GM18511 (cell line): ENCODE results near the gene TNFRSF1A.
"Not testable (repeated sequence)": the region's sequence is repeated elsewhere in the genome, so short reads cannot be mapped to it uniquely, and the experiment has no call there.

Experiments used
- ATAC-seq: cut with Tn5 transposase; IDR thresholded peaks from one replicate; pipeline ENCODE4 v1.9.1; 2021; ENCODE audit warnings: mild to moderate bottlenecking, moderate library complexity; ENCODE audit not compliant: unreplicated experiment

TNFRSF1A gene

DNA sequence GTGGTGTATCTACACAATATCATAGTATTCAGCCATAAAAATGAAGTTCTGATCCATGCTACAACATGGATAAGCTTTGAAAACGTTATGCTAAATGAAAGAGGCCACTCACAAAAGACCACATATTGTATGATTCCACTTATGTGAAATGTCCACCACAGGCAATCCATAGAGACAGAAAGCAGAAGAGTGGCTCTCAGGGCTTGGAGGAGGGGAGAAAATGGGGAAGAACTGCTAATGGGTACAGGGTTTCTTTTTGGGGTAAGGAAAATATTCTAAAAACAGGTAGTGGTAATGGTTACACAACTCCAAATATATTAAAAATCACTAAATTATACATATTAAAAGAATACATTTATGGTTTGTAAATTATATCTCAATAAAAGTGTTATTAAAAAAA, 17.0 kb upstream of the TNFRSF1A start:
- no peak for ATAC-seq

DNA sequence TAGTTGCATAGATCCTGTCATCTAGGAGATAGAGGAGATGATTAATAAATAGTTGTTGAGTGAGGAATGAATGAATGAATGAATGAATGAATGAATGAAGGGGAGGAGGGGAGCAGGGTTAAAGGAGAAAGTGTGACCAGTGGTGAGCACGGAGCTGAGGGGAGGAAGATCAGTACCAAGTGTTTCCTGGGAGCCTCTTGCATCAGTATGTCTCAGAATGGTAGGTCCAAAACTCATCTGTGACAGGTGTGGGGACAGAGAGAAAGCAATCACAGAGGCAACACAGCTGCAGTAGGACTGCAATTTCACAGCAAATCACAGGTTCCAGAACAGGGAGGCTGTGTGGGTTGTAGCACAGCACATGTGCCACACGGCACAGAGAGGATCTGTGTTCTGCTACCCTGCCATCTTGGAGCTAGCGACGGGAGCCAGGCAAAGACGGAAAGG, 14.5 kb upstream of the TNFRSF1A start:
- ATAC-seq = no peak

DNA sequence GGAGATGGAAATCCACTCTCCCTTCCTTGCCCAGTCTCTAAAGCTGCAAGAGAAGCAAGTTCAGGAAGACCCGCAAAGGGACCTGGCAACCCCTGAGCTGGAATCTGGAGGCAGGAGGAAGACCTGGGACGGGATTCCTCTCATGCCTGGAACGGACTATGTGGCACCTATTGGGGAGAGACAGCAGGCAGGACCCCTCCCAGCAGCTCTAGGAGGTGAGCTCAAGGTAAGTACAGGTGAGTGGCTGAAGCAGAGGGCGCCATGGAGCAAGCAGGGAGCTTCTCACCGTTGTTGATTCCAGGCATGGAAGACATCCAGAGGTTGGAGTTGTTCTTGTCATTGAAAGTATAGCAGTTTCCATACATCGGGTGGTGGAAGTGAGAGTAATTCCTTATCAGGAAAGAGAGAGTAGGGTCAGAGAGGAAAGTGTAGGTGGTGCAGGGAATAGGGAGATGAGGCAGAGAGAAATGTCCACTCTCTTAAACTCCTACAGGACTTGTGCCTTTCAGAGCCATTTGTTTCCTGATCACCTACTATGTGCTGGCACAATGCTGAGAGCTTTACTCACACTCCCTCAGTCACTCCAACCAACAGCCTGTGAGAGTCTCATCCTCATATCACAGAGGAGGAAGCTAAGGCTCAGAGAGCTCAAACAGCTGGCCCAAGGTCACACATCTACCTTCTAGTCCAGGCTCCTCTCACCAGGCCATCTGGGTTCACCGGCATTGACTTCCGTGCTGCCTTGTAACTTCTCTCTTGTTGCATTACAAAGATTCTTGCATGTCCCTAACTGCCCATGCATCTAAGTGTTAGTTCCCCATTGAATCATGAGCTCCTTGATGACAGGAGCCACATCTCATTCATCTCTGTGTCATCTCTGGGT, 13.9 kb upstream of the TNFRSF1A start:
- no peak for ATAC-seq

DNA sequence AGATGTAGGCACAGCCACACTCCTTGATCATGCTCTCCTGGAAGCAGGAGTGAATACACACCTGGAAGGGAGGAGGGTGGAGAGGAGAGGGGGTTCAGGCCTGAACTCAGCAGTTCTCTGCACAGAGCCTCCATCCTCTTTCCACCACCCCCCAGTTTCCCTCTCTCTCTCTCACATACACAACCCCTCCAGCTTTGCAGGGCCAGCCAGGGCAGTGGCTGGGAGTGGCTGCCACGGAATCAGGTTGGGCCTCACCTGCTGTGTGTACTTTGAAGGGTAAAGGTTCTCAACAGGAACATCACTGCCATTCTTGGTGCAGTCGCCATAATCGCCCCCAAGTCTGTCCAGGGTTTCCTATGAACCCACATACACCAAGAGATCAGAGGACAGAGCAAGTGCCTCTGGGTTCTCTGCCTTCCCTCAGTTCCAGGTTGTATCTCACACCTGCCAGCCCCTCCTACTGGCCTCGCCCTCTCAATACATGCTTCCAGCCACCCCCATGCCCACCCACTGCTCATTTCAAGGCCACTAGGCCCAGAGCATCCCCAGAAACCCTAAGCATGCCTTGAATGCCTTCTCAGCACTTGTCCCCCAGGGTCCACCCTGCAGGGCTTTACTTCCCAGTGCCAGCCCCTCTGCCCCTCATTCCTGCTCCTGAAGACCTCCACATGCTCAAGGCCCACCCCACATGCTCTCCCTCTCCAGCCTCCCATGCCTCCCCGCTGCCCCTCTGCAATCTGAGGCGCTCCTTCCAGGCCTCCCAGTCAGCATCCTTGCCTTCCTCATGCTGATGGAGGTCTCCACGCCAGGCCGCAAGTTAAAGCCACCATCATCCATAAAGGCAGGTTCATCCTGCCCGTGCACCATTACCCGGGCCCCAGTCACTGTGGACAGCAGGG, 12.9 kb upstream of the TNFRSF1A start:
- no peak for ATAC-seq

DNA sequence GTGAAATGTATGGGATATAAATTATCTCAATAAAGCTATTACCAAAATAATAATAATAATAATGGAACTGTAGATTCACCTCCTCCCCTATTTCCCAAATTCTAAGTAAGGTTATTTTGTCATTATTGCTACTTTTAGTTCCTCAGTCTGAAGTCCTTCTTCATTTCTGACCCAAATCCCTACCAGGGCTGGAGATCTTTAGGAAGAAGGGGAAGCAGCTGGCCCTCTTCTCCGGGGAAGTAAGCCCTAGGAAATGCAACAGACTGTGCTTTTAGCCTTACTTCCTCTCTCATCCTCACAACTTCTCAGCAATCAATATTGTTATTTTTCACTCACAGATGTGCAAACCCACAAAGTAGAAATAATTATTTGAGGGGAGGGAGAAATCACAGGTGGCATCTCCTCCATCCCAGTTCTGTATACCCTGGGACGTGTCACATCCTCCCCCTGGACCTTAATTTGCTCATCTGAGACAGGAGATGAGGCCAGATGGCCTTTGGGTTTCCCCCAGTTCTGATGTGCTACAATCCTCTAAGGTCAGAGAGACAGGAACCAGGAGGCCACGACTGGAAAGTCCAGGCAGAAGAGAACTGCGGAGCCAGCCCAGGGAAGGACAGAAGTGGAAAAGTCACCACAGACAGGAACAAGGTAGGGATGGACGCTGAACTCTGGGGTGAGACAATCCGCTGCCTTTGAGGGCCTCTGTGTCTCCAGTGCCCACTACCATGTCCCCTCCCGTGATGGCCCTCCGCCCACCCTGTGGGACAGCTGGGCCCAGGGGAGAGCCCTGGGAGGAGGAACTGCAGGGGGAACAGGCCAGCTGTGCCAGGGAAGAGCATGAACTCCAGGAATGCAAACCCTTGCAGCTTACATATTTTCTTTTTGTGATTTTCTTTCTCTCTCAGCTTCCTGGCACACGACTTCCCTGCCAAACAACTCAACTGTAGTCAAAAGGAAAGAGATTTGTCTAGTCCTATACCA, 10.6 kb upstream of the TNFRSF1A start:
- no peak for ATAC-seq

DNA sequence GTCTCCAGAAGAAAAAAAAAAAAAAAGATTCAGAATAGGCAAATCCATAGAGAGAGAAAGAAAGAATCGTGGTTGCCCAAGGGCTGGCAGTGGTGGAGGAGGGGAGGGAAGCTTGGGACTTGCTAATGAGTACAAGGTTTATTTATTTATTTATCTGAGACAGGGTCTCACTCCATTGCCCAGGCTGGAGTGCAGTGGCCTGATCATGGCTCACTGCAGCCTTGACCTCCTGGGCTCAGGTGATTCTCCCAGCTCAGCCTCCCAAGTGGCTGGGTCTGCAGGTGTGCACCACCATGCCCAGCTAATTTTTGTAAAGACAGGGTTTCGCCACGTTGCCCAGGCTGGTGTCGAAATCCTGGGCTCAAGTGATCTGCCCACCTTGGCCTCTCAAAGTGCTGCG, 9.7 kb upstream of the TNFRSF1A start:
- no peak for ATAC-seq

DNA sequence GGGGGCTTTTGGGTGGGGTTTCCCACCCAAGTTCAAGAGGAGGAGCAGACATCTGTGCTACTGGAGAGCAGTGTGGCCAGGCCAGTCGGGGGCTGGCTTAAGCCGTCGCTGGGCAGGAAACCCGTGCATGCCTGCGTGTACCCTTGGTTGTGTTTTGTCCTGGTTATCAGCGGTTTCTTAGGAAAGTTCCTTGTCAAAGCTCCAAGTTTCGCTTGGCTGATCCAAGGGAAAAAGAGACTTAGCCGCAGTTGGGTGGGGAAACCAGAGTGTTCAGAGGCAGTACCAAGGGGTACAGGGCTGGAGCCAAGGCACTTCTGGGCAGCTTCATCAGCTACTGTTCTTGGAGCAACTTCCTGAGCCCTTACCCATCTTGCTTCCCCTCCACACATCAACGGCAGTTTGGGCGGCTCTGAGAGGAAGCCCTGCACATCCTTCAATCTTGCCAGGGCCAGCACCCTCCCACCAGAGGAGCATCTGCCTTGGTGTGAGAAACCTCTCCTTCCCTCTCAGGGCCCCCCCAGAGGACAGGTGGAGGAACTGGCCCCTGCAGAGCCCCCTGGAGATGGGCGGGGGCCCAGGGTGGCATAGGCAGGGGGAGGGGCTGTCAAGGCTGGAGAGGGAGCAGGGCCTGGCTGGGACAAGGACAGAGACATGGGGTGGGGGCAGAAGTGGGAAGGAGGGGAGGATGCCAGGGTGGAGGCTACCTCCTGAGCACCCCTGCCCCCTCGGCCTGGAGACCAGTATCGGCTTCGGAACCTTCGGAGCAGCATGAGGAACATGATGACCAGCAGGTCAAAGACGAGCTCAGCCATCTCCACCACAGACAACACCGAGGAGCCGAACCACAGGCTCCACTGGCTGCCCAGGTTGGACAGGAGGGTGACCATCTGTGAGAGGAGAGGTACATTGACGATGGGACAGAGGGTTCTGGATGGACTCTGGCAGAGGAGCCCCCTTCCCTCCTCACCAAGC, 5.8 kb upstream of the TNFRSF1A start:
- no peak for ATAC-seq

DNA sequence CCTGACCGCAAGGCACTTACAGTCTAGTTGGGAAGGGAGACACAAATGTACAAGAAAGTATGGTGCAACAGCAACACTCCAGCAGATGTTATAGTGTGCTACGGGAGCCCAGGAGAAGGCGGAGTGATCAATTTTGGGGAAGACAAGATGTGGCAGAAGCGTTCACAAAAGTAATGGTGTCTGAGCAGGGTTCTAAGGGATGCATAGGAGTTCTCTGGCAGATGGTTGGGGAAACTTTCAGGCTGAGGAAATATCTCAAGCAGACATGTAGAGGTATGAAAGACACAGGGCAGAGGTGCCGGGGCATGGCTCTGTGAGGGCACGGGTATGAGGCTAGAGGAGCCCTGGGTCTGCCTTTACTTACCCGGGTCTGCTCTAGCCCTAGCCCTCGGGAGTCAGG, 5.1 kb upstream of the TNFRSF1A start:
- ATAC-seq = no peak

DNA sequence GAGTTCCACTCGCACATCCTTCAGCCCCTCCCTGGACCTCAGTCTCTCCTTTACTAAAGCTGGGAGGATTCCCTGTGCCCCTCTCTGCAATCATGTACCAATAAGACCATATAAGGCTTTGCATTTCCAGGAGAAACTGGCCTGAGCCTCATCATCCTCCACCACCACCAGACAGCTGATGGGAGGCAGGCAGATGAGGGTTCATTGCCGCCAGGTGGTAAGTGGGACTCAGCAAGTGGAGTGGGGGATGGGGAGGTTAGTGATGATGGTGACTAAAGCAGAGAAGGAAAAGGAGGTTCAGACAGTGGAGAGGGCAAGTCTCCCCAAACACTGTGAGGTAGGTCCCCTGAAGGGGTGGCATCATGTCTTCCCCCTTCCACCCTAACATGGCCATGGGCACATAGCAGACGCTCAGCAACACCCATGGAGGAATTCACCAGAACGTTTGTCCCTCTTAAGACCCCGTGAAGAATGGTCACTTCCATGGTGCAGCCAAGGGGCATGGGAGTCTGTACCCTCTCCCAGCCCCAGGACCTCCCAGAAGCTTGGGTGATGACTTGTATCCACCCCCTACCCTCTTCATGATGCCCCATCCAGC, 4.5 kb upstream of the TNFRSF1A start:
- no peak for ATAC-seq

DNA sequence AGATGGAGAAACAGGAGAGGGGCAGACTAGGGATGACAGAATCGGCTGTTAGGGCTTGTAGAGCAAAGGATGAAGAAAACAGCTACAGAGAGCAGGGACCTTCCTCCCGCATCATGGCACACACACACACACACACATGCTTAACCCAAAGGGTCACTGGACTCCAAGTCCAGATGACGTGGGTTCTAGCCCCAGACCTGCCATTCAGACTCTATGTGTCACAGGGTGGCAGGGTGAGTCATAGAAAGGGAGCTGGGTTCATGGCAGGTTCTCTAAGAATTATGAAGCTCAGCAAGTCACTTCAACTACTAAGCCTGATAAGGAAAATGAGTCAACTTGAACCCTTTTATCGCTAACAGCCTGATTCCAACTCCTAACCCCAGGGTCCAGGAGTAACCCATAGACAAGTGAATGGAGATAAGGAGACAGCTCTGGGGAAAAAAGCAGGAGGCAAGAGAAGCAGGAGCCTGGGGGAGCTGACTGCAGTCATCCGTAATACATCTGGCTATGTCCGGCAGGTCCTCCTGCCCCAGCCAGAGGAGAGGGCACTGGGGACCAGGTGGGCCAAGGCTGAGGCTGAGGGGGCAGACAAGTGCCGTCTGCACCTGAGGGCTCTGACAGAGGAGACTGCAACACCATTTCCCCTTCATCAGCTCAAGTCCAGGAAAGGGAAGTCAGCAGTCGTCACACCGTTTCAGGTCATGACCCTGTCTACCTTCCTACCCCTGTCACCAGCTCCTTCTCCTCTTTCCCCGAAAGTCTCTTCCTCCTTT, 3.6 kb upstream of the TNFRSF1A start:
- no peak for ATAC-seq

DNA sequence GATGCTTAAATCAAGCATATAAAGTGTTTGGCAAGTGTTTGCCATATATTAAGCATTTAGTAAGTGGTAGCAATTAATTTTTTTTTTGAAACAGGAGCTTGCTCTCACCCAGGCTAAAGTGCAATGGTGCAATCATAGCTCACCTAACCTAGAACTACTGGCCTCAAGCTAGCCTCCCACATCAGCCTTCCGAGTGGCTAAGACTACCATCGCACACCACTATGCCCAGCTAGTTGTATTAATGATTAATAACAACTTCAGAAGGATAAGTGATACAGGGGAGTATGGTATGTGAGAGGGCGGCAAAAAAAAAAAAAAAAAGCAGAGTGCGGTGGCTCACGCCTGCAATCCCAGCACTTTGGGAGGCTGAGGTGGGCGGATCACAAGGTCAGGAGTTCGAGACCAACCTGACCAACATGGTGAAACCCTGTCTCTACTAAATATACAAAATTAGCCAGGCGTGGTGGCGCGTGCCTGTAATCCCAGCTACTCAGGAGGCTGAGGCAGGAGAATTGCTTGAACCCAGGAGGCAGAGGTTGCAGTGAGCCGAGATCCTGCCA, 2.3 kb upstream of the TNFRSF1A start:
- ATAC-seq = not testable (repeated sequence)

DNA sequence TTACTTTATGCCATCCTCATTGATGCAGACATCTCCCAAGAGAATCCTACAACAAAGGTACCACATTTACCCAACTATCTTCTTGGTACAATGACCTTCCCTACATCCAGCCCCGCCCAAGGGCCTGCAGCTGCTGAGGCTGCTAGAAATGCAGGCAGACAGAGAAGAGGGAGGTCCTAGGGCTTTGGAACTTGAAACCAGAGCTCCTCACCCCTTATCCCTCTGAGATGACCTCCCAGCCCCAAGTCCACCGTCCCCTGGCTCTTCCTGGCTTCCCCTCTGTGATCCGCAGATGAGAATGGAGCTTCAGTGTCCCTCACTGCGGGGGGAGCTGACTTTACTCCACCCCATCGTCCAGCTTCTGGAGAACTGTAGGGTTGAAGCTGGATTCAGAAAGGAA, 1.6 kb upstream of the TNFRSF1A start:
- no peak for ATAC-seq

DNA sequence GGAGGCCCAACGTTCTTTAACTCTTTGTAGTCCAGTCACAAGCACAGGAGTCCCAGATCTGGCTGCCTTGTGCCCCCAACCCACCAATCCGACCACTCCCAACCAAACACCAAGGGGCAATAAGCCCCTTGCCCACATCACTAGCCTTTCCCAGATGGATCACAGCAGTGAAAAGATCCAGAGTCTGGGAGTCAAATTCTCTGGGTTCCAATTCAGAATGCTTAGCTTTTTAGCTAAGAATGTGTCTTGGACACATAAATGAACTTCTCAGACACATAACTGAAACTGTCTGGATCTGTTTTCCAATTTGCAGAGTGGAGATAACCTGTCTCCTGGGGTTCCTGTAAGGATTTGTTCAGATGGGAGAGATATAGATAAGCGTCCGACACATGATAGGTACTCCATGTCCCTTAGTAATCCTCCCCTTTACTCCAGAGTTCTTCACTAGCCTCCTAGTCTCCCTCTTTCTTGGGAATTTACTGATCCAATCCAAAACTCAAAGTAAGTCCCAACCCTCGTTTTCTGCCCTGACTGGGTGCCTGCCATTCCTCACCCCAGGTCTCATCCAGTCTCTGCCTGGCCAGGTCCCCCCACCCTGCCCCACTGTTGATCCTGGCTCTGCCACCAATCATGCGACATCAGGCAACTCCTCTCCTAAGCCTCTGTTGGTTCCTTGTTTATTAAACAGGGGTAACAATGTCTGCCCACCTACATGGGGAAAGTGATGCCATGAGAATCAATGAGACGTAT, 439 bp upstream of the TNFRSF1A start:
- no peak for ATAC-seq

DNA sequence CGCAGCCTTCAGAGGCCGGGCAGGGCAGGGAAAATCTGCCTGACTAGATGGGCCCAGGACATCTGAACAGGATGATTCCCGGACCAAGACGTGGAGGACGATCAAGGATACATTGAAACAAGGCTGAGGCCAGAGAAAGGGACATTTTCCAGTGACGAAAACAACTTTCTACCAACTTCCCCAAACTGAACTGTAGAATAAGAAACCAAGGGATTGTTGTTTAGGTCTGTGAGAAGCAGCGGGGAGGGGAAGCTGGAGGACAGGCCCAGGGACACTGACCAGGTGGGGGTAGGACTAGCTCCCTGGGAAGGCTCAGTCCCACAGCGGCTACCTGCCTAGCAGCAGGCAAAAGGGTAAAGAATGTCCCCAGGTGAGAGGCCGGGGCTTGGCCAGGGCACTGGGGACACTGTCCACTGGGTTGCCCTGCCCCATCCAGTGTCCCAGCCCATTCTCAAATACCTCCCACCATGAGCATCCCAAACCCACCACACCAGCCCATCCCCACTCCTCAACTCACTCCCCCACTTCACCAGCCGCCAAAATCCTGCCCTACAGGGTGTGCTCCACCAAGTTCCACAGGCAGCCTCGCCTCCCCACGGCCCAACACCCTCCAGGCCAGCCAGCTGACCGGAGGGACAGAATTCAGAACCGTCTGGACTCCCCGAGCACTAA, 995 bp downstream of the TNFRSF1A start:
- no peak for ATAC-seq

DNA sequence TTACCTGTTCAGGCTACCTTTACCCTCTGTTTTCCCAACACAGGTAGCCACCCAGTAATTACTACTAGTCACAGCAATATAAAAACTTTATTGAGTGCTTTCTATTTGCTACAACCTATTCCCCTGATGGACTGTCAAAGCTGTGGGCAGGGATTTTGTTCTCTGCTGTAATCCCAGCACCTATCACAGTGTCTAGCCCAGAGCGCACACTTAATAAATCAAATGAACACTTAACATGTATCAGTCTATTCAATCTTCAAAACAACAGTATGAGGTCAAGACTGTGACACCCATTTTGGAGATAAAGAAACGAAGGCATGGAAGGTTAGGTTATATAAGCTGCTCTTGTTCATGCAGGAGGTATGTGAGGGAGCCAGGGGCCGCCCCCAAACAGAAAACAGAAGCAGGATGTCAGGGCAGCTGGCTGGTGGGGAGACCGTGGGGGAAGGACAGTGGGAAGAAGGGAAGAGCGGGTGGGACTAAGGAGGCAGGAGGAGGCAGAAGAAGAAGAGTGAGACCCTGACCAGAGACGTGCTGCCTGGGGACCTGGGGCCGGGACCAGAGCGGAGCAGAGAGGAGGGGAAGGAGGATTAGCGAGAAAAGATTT, 1.7 kb downstream of the TNFRSF1A start:
- ATAC-seq = no peak

DNA sequence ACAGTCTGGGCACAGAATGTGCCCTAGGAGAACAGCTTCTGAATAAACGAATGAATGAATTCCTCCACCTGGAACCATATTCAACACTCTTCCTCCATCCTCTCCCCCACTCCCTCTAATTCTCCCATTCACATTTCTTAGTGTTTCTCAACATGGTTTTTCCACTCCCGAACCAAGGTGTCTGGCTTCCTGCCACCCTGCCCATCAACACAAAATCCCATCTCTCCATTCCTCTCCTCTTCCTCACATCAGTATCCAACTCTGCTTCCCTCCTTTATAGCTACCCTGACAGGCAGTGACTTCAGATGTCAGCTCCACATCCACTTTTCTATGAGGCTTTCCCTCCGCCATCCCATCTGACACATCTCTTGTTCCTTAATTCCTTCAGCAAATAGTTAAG, 2.9 kb downstream of the TNFRSF1A start:
- no peak for ATAC-seq
